ENCODE data around the gene AP3S2.
"Not testable (repeated sequence)": the region's sequence is repeated elsewhere in the genome, so short reads cannot be mapped to it uniquely, and the experiment has no call there.

AP3S2 gene

GRCh38 chr15:89863918-89864317 is 29.9 kb downstream of the AP3S2 start:
- no peak for DNase-seq

GRCh38 chr15:89860891-89861290 is 32.9 kb downstream of the AP3S2 start:
- DNase-seq: no peak

GRCh38 chr15:89860431-89860830 is 33.4 kb downstream of the AP3S2 start:
- DNase-seq: no peak

- no peak for DNase-seq
These were observed 34.9 kb downstream of the AP3S2 start for GRCh38 chr15:89858661-89859458.

GRCh38 chr15:89857673-89858072 is 36.1 kb downstream of the AP3S2 start:
- DNase-seq: no peak

- DNase-seq: no peak
These were observed 37.8 kb downstream of the AP3S2 start for GRCh38 chr15:89855948-89856347.

- not testable (repeated sequence) for DNase-seq
These were observed 38.9 kb downstream of the AP3S2 start for GRCh38 chr15:89854863-89855262.

GRCh38 chr15:89852342-89852995 is 41.3 kb downstream of the AP3S2 start:
- no peak for DNase-seq

- DNase-seq: peak; percentile 31 to 54
These were observed 42.0 kb downstream of the AP3S2 start for GRCh38 chr15:89851673-89852341.

- DNase-seq: no peak
These were observed 44.9 kb downstream of the AP3S2 start for GRCh38 chr15:89848970-89849292.

- no peak for DNase-seq
These were observed 46.7 kb downstream of the AP3S2 start for GRCh38 chr15:89847101-89847500.

GRCh38 chr15:89845305-89845893 is 48.4 kb downstream of the AP3S2 start:
- no peak for DNase-seq

GRCh38 chr15:89841962-89842361 is 51.8 kb downstream of the AP3S2 start:
- no peak for DNase-seq

GRCh38 chr15:89841306-89841705 is 52.5 kb downstream of the AP3S2 start:
- DNase-seq: no peak

GRCh38 chr15:89839167-89839810 is 54.5 kb downstream of the AP3S2 start:
- no peak for DNase-seq

- no peak for DNase-seq
These were observed 56.0 kb downstream of the AP3S2 start for GRCh38 chr15:89837830-89838178.

GRCh38 chr15:89837134-89837829 is 56.5 kb downstream of the AP3S2 start:
- DNase-seq: no peak

- DNase-seq: no peak
These were observed 57.3 kb downstream of the AP3S2 start for GRCh38 chr15:89836267-89837133.

- no peak for DNase-seq
These were observed 58.6 kb downstream of the AP3S2 start for GRCh38 chr15:89835176-89835564.

- DNase-seq: not testable (repeated sequence)
These were observed 59.2 kb downstream of the AP3S2 start for GRCh38 chr15:89834465-89835175.

GRCh38 chr15:89833966-89834365 is 59.8 kb downstream of the AP3S2 start:
- no peak for DNase-seq
